ENCODE measurements around the gene C19orf18.
"Not testable (repeated sequence)": the region's sequence is repeated elsewhere in the genome, so short reads cannot be mapped to it uniquely, and the experiment has no call there.

The C19orf18 gene

DNA sequence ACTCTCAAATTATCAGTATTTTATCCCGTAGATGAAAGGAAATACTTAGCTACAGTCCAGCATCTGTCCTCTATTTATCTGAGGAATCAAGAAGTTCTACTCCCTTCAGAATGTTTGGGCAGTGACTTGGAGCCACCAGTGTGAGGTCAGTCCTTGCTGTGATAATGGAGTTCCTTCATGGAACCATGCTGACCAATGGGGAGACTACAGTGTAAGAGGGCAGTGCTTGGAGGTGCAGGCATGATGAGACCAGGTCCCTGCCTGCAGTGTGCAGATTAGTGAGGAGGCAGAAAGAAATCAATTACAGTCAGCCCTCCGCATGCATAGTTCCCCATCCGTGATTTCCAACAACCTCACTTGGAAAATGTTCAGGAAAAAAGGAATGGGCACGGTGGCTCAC is at the start of gene C19orf18:
C19orf18 (minus strand) TSS at position 101 of the 400 bp plus-strand sequence. CDS start 102 bp downstream, outside the sequence.
- no peak for DNase-seq (ENCODE audit: low read depth)

DNA sequence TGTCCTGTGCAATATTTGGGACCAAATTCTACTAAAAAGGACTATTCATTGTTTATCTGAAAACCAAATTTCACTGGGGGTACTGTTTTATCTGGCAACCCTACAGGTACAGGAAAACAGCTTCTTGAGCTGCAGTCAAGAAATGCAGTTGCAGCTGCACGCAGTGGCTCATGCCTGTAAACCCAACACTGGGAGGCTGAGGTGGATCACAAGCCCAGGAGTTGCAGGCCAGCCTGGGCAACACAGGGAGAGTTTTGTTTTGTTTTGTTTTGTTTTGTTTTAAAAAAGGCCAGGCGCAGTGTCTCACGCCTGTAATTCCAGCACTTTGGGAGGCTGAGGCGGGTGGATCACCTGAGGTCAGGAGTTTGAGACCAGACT is 47.9 kb upstream of the C19orf18 start:
- DNase-seq (ENCODE audit: low read depth), result no peak

DNA sequence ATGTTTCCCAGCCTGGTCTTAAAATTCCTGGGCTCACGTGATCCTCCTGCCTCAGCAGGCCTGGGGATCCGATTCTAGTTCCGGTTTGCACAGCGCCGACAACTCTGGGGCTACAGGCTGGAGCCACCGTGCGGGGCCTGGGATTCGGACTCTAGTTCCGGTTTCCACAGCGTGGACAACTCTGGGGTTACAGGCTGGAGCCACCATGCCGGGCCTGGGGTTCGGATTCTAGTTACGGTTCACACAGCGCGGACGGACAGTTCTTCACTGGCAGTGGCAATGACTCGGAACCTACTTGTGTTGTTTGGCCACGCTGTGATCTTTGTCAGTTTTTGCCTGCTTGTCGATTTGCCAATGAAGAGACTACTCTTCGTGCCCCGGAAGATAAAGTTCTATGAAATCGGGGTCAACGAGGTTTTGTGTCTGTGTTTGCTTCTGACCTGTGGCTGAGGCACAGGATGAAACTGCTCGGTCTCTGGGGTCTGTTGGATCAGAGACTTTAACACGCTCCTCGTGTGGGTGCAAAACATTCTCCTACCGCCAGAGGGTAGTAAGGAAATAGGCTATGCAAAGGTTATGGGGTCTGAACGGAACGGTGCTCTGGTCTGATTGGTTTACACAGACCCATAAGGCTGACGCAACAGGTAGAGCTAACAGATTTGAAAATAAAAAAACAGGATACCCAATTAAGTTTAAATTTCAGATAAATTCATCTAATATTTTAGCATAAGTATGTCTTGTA is 47.4 kb upstream of the C19orf18 start:
- DNase-seq (ENCODE audit: low read depth), result peak; percentile 36

DNA sequence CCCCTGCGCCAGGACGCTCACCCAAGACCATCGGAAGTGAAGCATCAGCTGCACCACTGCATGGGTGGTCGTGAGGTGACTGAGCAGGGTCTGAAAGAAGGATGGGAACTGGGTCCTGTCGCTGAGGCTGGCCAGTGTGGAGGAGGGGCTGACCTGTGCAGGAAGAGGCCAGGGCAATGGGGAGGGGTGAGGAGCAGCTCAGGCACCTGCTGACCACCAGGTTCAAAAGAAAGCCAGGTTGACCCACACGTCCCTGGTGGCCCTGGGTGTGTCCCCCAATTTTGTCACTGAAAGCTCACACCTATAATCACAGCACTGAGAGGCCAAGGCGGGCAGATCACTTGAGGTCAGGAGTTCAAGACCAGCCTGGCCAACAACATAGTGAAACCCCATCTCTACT is 45.8 kb upstream of the C19orf18 start:
- no peak for DNase-seq (ENCODE audit: low read depth)

DNA sequence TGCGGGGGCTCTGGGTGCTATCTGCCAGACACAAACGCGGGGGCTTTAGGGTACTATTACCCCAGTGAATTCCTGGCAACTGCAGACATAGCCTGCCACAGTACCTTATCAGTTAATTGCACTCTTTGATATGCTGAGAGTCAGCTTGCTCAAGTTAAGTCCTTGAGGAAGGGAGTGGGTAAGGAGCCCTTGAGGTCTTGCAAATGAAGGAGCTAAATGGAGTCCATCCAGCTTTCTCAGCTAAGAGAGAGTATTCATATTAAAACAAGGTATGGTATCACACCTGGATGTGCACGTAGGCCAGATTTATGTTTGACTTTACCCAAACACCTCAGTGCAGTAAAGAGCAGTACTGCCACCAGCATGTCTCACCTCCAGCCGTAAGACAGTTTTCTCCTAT is 39.8 kb upstream of the C19orf18 start:
- DNase-seq (ENCODE audit: low read depth), result no peak

DNA sequence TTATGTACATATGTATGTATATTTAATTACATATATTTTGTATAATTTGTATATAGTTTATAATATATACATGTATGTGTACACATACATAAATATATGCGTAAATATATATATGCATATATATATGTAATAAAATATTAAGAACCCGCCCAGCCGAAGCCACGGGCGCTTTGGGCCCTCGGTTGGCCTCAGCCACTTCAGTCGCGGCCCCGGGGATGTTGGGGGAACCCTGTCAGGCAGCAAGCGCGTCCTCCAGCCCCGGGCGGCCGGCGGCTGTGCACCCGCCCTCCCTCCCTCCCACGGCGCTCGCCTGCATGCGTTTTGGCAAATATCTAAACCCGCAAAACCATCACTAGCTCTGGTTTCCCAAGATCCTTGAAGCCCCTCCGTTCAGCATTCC is 36.2 kb upstream of the C19orf18 start:
- DNase-seq (ENCODE audit: low read depth), result no peak

DNA sequence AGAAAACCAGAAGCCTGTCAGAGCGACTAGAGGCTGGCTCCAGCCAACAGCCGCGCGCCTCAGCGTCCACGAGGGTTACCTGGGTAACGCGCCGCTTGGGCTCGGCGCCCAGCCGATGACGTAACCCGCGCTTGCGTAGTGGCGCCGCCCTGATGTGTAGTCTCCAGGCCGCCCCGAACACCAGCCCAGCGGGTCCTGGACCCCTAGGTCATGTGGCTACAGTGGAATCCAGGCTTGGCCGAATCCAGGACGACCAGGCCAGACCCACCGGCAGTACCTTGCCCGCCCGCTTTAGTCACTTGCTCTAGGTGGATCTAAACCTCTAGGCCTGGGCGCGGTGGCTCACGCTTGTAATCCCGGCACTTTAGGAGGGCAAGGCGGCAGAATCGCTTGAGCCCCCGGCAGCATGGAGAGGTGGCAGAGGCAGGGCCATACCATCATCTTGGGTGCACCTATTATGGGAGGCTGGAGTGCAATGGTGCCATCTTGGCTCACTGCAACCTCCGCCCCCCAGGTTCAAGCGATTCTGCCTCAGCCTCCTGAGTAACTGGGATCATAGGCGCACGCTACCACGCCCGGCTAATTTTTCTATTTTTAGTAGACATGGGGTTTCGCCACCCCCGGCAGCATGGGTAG is 35.5 kb upstream of the C19orf18 start:
- DNase-seq (ENCODE audit: low read depth), result peak; percentile 56

DNA sequence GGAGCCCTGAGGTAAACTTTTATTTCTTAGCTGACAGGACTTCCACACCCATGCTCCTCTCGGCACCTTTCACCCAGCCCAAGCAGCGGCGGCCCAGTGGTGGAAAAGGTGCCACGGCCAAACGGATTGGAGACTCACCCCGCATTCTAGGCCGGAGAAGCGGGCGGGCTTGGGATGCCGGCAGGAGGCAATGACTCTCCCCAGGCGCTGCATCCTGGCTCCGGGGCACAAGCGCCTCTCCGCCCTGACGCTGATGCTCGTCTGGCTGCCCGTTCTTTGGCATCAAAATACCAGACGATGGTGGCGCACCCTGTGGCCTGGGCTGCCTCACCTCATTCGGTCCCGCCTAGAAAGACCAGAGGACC is 34.9 kb upstream of the C19orf18 start:
- DNase-seq (ENCODE audit: low read depth), result no peak

DNA sequence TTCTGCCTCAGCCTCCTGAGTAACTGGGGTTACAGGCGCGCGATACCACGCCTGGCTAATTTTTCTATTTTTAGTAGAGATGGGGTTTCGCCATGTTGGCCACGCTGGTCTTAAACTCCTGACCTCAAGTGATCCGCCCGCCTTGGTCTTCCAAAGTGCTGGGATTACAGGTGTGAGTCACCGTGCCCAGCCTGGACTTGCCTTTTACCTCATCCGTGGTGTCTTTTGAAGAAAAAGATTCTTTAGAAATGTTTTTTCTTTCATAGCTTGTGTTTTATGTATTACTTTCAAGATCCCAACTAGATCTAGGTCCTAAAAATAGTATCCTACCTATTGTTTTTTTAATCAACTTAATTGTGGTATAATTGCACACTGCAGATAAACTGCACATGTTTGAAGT is 34.5 kb upstream of the C19orf18 start:
- DNase-seq (ENCODE audit: low read depth), result not testable (repeated sequence)

DNA sequence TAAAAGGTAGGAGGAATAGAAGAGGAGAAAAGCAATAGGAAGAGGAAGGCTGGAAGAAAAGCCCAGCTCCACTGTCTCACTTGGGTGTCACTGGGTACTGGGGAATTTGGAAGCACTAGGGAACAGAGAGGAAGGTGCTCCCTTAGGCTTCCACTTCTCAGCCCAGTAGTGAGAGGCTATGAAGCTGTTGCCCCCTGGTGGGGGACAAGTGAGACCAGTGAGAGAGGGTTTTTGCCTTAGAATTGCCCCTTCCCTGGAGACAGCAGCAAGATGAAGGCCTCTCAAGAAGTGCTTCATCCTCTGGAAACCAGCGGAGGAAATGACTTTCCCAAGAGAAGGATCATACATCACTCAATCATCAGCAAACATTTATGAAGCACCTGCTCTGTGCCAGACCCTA is 33.0 kb upstream of the C19orf18 start:
- no peak for DNase-seq (ENCODE audit: low read depth)

DNA sequence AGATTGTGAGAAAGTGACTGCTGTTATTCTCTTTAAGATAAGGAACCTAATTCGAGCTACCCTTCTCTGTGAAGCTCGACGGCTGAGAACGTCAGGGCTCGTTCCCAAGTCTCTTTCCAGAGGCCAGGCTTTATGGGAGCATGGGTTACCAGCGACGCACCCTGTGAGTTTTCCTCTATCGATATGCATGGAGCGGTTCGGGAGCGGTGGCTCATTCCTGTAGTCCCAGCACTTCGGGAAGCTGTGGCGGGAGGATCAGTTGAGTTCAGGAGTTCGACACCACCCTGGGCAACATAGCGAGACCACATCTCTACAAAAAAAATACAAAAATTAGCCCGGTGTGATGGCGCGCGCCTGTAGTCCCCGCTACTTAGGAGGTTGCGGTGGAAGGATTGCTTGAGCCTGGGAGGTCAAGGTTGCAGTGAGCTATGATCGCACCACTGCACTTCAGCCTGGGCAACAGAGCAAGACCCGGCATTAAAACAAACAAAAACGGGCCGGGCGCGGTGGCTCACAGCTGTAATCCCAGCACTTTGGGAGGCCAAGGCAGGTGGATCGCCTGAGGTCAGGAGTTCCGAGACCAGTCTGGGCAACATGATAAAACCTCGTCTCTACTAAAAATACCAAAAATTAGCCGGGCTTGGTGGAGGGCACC is 29.0 kb upstream of the C19orf18 start:
- DNase-seq (ENCODE audit: low read depth), result peak; percentile 11

DNA sequence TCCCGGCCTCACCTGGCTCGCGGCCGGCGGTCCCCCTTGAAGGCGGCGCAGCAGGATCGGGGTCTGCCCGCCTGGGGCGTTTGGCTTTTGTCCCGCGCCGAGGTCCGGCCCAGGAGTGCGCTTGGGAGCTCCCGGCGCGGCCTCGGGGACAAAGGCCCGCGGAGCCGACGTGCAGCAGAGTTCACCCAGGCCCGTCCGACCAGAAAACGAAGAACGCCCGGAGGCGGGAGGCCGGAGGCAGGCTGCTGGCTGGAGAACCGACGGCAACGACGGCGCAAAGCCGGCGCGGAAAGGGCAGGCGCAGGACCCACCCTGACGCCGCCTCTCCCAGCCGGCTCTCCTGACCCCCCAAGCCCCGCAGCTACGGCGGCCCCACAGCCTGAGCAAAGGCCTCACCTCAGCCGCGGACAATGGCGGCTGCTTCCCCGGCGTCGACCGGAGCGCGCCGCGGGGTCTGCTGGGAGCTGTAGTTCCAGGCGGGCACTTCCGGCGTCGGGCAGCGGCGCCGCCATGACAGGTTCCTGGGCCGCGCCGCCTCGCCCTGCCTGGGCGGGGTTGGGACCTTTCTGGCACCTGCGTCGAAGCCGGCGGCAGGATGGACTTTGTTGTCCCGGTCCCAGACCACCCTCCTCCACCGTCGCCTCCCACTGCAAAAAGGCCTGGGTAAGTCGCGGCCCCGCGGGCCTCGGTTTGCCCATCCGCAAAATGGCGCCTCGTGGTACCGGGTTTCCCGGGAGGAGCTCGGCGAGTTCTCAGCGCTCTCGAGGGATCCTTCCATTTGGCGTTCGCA is 28.2 kb upstream of the C19orf18 start, which contains the start of gene ZNF606:
ZNF606 (minus strand) TSS at position 437 of the 790 bp plus-strand sequence. CDS start 1,501 bp downstream, outside the sequence.
- peak; percentile 87 for DNase-seq (ENCODE audit: low read depth)

DNA sequence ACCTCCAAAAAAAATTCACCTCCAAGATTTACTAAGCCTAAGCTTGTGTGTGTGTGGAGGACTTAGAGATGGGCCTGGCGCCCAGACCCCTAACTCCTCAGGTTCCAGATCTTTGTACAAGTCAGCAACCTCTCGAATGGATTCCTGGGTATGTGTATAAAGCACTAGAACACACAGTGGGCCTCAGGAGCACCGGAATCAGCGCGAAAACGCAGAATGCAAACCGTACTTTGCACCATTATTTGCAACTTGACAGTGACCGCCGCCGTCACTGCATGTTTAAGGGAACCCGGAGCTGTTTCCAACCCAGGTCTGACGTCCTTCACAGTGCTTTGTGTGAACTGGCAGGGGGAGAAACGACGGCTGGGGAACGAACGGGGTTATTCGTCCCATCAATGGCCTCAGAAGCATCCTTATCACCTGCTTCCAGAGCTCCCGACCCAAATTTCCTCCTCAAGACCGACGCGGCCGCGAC is 27.6 kb upstream of the C19orf18 start:
- no peak for DNase-seq (ENCODE audit: low read depth)

DNA sequence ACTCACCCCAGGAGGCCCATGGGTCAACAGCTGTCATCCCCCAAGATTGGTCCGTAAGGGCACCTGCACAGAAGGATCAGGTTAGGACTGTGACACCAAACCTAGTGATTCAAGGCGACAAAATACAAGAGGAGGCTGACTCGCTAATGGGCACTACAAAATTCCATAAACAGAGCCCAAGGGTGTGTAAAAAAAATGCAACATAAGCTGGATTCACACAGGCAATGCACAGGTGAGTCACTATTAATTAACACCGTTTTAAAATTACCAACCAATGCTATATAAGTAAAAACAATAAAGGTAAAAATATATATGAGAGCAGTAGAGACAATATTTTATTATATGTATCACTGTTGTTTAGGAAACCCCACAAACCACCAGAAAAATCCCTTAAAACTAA is 26.3 kb upstream of the C19orf18 start:
- DNase-seq (ENCODE audit: low read depth), result no peak

DNA sequence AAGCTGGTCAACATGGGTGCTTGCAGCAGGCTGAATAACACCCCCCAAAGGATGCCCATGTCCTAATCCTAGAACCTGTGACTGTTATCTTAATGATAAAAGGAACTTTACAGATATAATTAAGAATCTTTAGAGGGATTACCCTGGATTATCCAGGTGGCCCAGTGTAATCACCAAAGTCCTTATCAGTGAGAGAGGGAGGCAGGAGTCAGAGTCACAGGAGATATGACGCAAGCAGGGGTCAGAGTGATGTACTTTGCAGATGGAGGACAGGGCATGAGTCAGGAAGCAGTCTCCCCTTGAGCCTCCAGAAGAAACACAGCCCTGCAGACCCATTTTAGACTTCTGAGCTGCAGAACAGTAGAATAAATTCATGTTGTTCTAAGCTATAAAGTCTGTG is 18.5 kb upstream of the C19orf18 start:
- DNase-seq (ENCODE audit: low read depth), result no peak

DNA sequence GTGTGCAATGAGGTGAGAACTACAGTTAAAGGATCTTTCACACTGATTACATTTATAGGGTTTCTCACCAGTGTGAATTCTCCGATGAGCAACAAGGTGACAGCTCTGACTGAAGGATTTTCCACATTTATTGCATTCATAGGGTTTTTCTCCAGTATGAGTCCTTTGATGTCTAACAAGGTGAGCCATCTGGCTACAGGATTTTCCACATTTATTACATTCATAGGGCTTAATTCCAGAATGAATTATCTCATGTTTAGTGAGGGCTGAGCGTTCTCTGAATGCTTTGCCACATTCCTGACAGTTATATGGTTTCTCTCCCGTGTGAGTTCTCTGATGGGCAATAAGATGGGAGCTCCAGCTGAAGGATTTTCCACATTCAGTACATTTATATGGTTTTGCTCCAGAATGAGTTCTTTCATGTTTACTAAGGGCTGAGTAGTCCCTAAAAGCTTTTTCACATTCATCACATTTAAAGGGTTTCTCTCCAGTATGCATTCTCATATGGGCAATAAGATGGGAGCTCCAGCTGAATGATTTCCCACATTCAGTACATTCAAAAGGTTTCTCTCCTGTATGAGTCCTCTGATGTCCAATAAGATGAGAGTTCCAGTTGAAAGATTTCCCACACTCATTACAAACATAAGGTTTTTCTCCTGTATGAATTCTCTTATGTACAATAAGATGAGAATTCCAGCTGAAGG is 4.4 kb upstream of the C19orf18 start:
- DNase-seq (ENCODE audit: low read depth), result no peak

DNA sequence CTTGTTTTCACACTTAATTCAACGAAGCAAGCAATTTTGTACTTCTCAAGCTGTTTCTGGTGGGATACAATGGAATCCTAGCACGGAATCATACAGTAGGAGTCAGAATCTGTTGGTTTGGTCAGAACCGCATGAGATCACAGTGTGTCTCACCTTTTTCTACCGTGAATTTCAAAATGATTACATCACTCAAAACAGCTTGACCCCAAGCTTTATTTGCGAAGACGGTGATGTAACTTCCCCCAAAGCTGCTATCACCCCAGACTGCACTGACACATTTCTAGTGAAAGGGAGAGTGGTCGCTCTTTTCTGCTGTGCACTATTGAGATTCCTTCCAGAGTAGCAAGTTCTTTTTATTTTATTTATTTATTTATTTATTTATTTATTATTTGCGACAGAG is 9.6 kb downstream of the C19orf18 start:
- no peak for DNase-seq (ENCODE audit: low read depth)

DNA sequence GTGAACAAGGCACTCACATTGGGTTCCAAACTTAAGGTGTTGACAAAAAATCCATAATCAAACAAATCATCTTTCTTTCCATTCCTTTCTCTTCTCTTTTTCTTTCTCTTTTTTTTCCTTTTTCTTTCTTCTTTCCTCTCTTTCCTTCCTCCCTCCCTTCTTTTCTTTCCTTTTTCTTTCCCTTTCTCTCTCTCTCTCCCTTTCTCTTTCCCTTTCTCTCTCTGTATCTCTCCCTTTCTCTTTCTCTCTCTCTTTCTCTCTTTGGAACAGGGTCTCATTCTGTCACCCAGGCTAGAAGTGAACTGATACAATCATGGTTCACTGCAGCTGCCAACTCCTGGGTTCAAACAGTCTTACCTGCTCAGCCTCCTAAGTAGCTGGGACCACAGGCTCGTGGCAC is 12.5 kb downstream of the C19orf18 start:
- DNase-seq (ENCODE audit: low read depth), result no peak

DNA sequence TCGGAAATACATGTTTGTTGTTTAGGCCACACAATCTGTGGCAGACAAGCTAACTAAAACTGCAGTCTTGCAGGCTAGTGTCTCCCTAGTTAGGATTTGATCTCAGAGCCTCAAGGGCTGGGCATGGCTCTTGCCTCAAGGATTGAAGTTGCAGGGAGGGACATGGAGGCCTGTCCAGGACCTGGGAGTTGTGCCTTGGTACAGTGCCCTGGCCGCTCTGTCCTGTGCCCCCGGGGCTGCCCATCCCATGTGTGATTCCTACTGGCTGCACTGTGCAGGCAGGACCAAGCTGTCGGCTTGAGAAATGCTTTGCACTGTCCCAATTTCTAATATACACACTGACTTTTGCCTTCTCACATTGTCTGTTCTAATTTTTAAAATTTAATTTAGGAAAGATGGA is 19.3 kb downstream of the C19orf18 start:
- no peak for DNase-seq (ENCODE audit: low read depth)

DNA sequence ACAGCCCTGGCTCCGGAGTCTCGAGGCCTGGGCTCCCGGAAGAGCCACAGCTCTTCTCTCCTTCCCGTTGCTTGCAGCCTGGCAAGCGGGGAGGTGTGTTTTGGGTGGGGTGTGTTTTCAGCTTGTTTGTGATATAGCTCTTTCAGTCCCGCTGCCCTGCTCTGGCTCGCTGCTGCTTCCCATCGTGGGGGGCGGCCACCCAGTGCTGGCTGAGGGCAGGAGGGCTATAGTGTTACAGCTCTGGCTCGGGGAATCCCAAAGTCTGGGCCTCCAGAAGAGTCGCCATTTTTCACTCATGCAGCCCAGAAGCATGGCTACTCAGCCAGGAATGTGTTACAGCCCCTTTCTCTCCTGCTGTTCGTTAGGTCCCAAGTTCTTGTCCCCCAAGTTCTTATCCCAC is 24.6 kb downstream of the C19orf18 start:
- DNase-seq (ENCODE audit: low read depth), result no peak

DNA sequence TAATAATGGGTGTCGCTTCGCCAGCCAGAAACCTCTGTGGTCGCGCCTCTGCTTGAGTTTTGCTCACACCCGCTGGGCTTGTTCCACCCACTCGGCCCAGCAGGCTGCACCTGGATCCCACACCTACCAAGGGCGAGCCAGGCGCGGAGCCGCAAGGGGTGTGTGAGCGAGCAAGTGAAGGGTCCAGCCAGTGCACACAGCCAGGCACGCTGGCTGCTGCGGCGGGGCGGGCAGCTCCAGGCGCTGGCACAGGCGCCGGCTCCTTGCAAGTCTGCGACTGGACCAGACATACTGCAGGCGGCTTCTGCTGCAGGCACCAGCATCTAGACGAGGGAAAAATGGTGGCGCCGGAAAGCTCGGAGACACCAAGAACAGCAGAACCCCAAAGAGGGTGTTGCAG is 25.0 kb downstream of the C19orf18 start:
- DNase-seq (ENCODE audit: low read depth), result no peak
